HepG2 (cell line): ENCODE data around the gene TOP2A. TPM values are rescaled to one million over a fixed set of nuclear protein-coding genes. Genes with fewer than 3 reads are reported as not detected.

Experiments used
- AHDC1 ChIP-seq: sonication (generic); formaldehyde crosslinking; IDR thresholded peaks from 2 replicates; pipeline ENCODE4 v1.5.1; 2020; ENCODE audit warnings: mild to moderate bottlenecking, missing genetic modification reagents, borderline replicate concordance
- HDAC2 ChIP-seq: sonication (generic); formaldehyde crosslinking; IDR thresholded peaks from 2 replicates; pipeline ENCODE4 v1.4.0; 2020; ENCODE audit warnings: missing genetic modification reagents
- TBX2 ChIP-seq: sonication (generic); formaldehyde crosslinking; IDR thresholded peaks from 2 replicates; pipeline ENCODE4 v1.5.0; 2020; ENCODE audit warnings: missing genetic modification reagents, mild to moderate bottlenecking, borderline replicate concordance
- ZNF775 ChIP-seq: sonication (generic); formaldehyde crosslinking; IDR thresholded peaks from 2 replicates; pipeline ENCODE4 v1.4.0; 2020; ENCODE audit warnings: missing genetic modification reagents, mild to moderate bottlenecking, moderate library complexity, borderline replicate concordance
- ZXDC ChIP-seq: sonication (generic); formaldehyde crosslinking; IDR thresholded peaks from 2 replicates; pipeline ENCODE4 v1.5.0; 2020; ENCODE audit warnings: mild to moderate bottlenecking, missing genetic modification reagents
- polyA plus RNA-seq, 8 experiments: library from polyadenylated mRNA; depleted of rRNA in 3 of 8; stranded (reverse) in 7 of 8; unstranded in 1 of 8; fragments of >200 nt; fragmentation: Illumina TruSeq in 4 of 8; extraction: Trizol in 4 of 8; gene quantifications; 2 replicates each; pipeline versions ENCODE4 v1.2.1 to v1.2.3, GENCODE V29; 2011 to 2016; ENCODE audit warnings: low read depth in 4 of 8, missing spikeins in 1 of 8, mixed read lengths in 1 of 8; ENCODE audit not compliant: insufficient read depth in 1 of 8
- total RNA-seq, 5 experiments: library from RNA; depleted of rRNA; stranded (reverse); fragments of >200 nt; fragmentation: Illumina TruSeq; extraction: Trizol; gene quantifications; 2 replicates each; pipeline ENCODE4 v1.2.3, GENCODE V29; 2016; ENCODE audit warnings: low read depth in 1 of 5

TOP2A gene
- total and polyA plus RNA-seq, 2 of the 13 experiments (the other 11 are each of a cell fraction or from before 2014, with no cell fraction given) = 108 to 327 TPM

- TF ChIP-seq AHDC1 (CRISPR knock-in tag) (no peak), HDAC2 (CRISPR knock-in tag) (peak; percentile 12; the same call in 1 of the 2 replicates), ZXDC (0 out of 2 replicates have a peak, but pooled peaks have one; percentile 46), TBX2 (CRISPR knock-in tag) (no peak; the same call in 1 of the 2 replicates), ZNF775 (CRISPR knock-in tag) (no peak)
Observed at GRCh38 chr17:40442392-40443195, 24.9 kb upstream of the TOP2A start (continued).
